DMS114 treated with DMSO at 0.1 percent for 48 hours (cell line): ENCODE measurements around the gene PCDH19.

Source experiments
- DNase-seq: peaks from one replicate; lab custom pipeline; 2025; ENCODE audit not compliant: unreplicated experiment; lab: John Stamatoyannopoulos, UW

The PCDH19 gene

GRCh38 chrX:100315566-100315965, 94.5 kb downstream of the PCDH19 start:
- DNase-seq: no peak

DNA sequence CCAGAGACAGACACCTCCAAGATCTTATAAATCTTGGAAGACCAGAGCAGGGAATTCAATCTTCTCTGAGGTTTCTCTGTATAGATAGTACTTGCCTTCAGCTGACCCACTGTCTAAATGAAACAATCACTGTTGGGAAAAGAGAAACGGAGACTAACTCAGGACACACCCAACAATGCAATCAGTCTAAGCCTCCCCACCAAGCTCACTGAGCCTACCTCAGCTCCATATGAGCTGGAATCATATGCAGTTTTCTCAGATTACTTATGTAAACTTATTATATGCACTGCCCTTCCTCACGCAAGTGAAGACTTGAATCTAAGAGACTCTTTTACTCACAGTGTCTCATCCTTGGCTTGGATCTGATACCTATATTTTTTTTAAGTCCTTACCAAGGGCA, 110.5 kb downstream of the PCDH19 start:
- no peak for DNase-seq

DNA sequence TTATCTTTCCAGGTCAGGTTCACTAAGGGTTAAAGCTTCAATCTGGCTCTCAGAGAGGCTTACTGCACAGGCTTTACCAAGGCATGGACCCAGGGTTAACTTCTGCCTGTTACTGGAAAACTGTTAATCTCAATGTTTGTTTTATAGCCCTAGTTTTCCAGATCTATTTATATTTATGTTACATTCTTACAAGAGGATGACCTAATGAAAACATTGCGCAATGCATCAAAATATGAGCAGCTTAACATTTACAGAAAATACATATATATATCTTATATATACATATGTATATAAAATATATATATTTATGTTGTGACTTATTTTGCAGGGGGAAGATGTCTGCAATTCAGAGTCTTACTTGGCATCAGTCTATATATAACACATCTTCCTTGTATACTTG, 112.3 kb downstream of the PCDH19 start:
- no peak for DNase-seq

DNA sequence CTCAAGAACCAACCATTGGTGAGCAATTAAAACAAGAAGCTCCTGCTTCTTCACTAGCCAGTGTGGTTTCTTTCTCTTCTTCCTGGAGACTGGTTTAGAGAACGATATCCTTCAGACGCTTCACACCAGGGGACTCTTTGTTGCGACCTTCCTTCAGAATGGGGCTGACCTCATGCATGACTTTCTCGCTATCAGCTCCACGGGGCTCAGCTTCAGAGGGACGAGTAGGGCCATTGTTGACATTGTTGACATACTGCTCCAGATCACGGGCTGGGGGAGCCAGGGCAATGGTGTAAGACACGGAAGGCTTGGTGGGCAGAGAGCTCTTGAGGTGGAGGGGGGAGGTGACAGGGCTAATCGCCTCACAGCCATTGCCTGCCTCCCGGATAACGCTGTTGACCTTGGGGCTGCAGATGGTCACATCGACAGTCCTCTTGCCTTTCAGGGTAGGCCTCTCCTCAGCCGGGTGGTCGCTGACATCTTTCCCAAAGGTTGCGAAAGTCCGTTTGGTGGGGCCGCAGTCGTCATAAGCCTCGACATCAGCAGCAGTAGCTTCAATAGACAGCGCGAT, 113.8 kb downstream of the PCDH19 start:
- no peak for DNase-seq

- no peak for DNase-seq
Observed at GRCh38 chrX:100294965-100295364, 115.1 kb downstream of the PCDH19 start.

GRCh38 chrX:100289066-100289558, 121.0 kb downstream of the PCDH19 start:
- no peak for DNase-seq

DNA sequence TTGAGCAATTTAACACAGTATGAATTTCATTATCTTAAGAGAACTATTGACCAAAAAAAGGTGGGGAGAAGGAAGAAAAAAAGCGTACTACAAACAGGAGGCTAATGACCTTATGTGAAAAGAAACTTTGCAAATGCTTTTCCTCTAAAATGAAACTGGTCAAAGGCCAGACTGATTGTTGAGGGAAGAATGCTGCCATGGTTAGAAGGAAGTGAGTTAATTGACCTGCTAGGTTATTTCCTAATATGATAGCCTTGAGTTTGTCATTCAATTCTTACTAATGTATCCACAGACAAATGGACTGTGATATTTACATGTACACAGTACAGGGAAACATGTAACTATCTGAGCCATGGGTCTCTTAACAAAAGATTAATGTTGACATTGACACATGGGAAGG, 132.8 kb downstream of the PCDH19 start:
- DNase-seq: no peak

- DNase-seq: no peak
Observed at GRCh38 chrX:100274916-100275315, 135.2 kb downstream of the PCDH19 start.

- DNase-seq: no peak
Observed at GRCh38 chrX:100265179-100265578, 144.9 kb downstream of the PCDH19 start.

- no peak for DNase-seq
Observed at GRCh38 chrX:100264200-100264599, 145.9 kb downstream of the PCDH19 start.

GRCh38 chrX:100263650-100264049, 146.4 kb downstream of the PCDH19 start:
- DNase-seq: no peak

- no peak for DNase-seq
Observed at GRCh38 chrX:100248885-100249493, 161.1 kb downstream of the PCDH19 start.

DNA sequence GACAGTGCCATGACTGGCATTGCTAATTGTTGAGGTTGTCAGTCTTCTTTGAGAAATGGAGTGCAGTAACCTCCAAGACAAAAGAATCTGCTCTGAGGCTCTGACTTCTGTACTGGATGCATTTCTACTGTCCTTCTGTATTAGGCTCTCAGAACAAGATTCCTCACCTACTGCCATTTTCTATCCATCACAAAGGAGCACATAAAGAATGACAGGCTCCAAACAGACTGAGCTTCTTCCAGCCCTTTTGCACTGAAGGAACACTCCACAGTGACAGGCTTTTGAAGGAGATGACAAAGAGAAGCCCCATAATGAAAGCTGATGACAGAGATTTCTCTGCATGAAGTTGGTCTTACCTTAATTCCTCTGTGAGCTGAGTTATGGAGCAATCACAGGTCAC, 162.2 kb downstream of the PCDH19 start:
- DNase-seq: no peak

DNA sequence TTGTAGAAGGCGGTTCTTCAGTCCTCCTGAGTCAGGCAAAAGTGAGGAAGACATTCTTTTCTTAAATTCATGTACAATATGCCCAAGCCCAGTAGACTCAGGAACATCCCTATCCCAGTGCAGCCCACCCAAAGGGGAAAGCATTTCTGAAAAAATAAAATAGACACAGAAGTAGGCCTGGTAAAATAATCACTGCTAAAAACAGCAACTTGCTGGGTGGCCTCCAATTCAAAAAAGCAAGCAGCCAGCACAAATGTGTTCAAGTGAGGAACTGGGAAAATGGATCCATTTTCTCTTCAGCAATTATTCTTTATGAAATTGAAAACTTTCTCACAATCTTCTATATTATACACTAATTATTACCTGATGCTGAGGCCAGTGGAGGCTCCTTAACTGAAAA, 165.4 kb downstream of the PCDH19 start:
- DNase-seq: no peak
